HFFc6 (cell line): ENCODE measurements around the gene TENM3. TPM values are rescaled to one million over a fixed set of nuclear protein-coding genes. Genes with fewer than 3 reads are reported as not detected.

Experiments
- DNase-seq: peaks from one replicate; pipeline ENCODE4 v3.0.0-alpha.2; 2018
- H3K27ac Mint-ChIP-seq: 2 replicates; pipeline ENCODE4 v1.8.0; 2020; ENCODE audit warnings: mild to moderate bottlenecking, mixed read lengths
- H3K27me3 Mint-ChIP-seq: 2 replicates; pipeline ENCODE4 v1.8.0; 2021; ENCODE audit warnings: mild to moderate bottlenecking, moderate library complexity, mixed read lengths; ENCODE audit not compliant: insufficient read depth
- H3K36me3 Mint-ChIP-seq: 2 replicates; pipeline ENCODE4 v1.8.0; 2021; ENCODE audit warnings: low read depth, mixed read lengths
- H3K4me1 Mint-ChIP-seq: 2 replicates; pipeline ENCODE4 v1.8.0; 2020; ENCODE audit warnings: low read depth, mixed read lengths
- H3K4me3 Mint-ChIP-seq: 2 replicates; pipeline ENCODE4 v1.8.0; 2020; ENCODE audit warnings: mild to moderate bottlenecking, moderate library complexity, mixed read lengths
- H3K9me3 Mint-ChIP-seq: 2 replicates; pipeline ENCODE4 v1.8.0; 2020; ENCODE audit warnings: mild to moderate bottlenecking, mixed read lengths
- total RNA-seq, 6 experiments: library from RNA; stranded (reverse); fragmentation: NEBNext Ultra II Directional; extraction: Animal tissue kit (Norgen Biotek cat#: 25700); gene quantifications; 2 replicates in 1 of 6; 3 replicates in 5 of 6; pipeline ENCODE4 v1.2.3, GENCODE V29; 2021
- TF ChIP-seq, protein P1 (sequence below): fragments of 200-600 bp; sonication (generic); IDR thresholded peaks from 2 replicates; pipeline ENCODE4 v1.5.0; 2021; ENCODE audit warnings: antibody characterized with exemption, mild to moderate bottlenecking

TENM3 gene
- total RNA-seq, 6 experiments from 2014 or later = 31.1 to 52.1 (median 42.0) TPM

DNA sequence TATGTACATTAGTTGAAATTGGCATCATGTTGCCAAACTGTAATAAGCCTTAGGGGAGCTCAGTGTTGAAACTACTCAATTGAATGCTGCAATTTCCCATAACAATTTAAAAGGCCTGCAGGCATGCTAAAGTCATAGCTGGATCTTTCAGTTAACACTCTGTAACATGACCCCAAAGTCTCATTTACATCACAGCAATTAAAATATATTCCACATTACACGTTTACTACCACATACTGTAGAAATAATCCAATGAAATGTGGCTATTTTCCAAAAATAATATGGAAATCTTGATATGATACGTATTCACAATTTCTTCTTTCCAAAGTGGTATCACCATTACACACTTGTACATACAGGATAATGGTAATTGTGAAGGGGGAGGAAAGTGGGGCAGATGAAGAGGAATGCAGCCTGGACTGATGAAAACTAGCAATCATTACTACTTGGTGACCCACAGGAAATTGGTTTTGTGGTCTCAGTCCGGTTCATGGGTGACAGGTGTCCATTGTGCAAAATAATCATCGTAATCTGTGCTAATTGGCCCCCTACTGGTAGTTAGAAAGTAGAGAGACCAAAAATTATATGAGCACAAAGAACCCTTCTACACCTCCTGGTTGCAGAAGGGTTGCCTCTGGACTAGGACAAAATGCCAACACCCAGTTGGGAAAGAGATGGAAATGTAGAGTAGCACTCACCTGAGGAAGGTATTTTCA lies 63.7 kb downstream of the TENM3 start:
- Mint-ChIP-seq H3K4me1 (peaks cover 41% of the 10 kb centered on the region), H3K4me3 (no peak overlapping the region), H3K9me3 (no peaks in the 10 kb centered on the region), H3K36me3 (no peaks in the 10 kb centered on the region; the same call in 1 of the 2 replicates), H3K27ac (peak overlapping the region; percentile 93), H3K27me3 (no peaks in the 10 kb centered on the region; the same call in 1 of the 2 replicates)
- peak; percentile 20 for DNase-seq
- TF ChIP-seq, protein P1, sequence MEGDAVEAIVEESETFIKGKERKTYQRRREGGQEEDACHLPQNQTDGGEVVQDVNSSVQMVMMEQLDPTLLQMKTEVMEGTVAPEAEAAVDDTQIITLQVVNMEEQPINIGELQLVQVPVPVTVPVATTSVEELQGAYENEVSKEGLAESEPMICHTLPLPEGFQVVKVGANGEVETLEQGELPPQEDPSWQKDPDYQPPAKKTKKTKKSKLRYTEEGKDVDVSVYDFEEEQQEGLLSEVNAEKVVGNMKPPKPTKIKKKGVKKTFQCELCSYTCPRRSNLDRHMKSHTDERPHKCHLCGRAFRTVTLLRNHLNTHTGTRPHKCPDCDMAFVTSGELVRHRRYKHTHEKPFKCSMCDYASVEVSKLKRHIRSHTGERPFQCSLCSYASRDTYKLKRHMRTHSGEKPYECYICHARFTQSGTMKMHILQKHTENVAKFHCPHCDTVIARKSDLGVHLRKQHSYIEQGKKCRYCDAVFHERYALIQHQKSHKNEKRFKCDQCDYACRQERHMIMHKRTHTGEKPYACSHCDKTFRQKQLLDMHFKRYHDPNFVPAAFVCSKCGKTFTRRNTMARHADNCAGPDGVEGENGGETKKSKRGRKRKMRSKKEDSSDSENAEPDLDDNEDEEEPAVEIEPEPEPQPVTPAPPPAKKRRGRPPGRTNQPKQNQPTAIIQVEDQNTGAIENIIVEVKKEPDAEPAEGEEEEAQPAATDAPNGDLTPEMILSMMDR = peak; percentile 70

- Mint-ChIP-seq H3K4me1 (peaks cover 40% of the 10 kb centered on the region), H3K36me3 (no peaks in the 10 kb centered on the region; the same call in 1 of the 2 replicates), H3K27me3 (no peaks in the 10 kb centered on the region; the same call in 1 of the 2 replicates), H3K9me3 (no peaks in the 10 kb centered on the region), H3K4me3 (peak overlapping the region; percentile 71), H3K27ac (peak overlapping the region; percentile 93)
- DNase-seq = peak; percentile 97
- TF ChIP-seq, protein P1 = no peak
These were observed 64.5 kb downstream of the TENM3 start for GRCh38 chr4:182307746-182308145.

GRCh38 chr4:182309877-182310276 lies 66.7 kb downstream of the TENM3 start:
- Mint-ChIP-seq H3K27ac (no peak overlapping the region; the same call in 1 of the 2 replicates), H3K27me3 (no peaks in the 10 kb centered on the region), H3K4me1 (peaks cover 37% of the 10 kb centered on the region), H3K36me3 (peaks cover 12% of the 10 kb centered on the region), H3K4me3 (no peak overlapping the region), H3K9me3 (peaks cover 12% of the 10 kb centered on the region)
- TF ChIP-seq, protein P1 = no peak
- DNase-seq = no peak

- H3K4me3 Mint-ChIP-seq = no peak overlapping the region
- peaks cover 14% of the 10 kb centered on the region for H3K36me3 Mint-ChIP-seq
- no peak overlapping the region for H3K27ac Mint-ChIP-seq
These were observed 67.1 kb downstream of the TENM3 start for GRCh38 chr4:182310316-182310715.

GRCh38 chr4:182310962-182311361 lies 67.8 kb downstream of the TENM3 start:
- Mint-ChIP-seq H3K4me3 (no peak overlapping the region), H3K4me1 (peaks cover 37% of the 10 kb centered on the region), H3K27me3 (no peaks in the 10 kb centered on the region), H3K36me3 (peaks cover 20% of the 10 kb centered on the region), H3K27ac (no peak overlapping the region), H3K9me3 (peaks cover 22% of the 10 kb centered on the region)
- no peak for DNase-seq
- TF ChIP-seq, protein P1 = no peak

More at GRCh38 chr4:182310316-182310715, 67.1 kb downstream of the TENM3 start:
- TF ChIP-seq, protein P1 = no peak
- Mint-ChIP-seq H3K27me3 (no peaks in the 10 kb centered on the region), H3K4me1 (peaks cover 37% of the 10 kb centered on the region), H3K9me3 (peaks cover 16% of the 10 kb centered on the region)
- DNase-seq = peak; percentile 13
